ENCODE data around the gene DNAH1.
A peak's percentile ranks its signal among the peaks of the same experiment; 100 is the strongest.

DNAH1 gene

DNA sequence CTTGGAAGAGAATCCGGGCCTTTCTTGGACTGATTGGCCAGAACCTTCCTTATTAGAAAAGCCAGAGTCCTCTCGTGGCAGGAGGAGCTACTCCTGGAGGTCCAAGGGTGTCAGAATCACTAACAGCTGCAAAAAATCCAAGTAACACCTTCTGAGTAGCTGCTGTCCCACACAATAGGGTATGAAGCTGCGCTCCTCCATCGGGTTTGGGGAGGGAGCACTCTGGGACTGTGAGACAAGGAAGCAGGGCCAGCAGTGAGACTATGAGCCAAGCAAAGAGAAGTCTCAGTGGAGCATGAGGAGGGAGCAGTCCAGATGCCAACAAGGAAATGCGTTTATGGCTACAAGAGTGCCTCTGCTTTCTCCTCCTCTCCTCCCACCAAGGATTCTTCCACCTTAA, 107.1 kb downstream of the DNAH1 start:
- no peak for TF ChIP-seq EP300 (IDR thresholded peaks at IDR 0.05; ENCODE audit: borderline replicate concordance)
- TF ChIP-seq TCF12 (IDR thresholded peaks at IDR 0.05; ENCODE audit: low read depth): no peak
- TF ChIP-seq FOXM1 (IDR thresholded peaks at IDR 0.05; ENCODE audit: borderline replicate concordance, low read depth): no peak
- TF ChIP-seq ZBTB7A (IDR thresholded peaks at IDR 0.05; ENCODE audit: low read depth): no peak
- TF ChIP-seq, protein P1, sequence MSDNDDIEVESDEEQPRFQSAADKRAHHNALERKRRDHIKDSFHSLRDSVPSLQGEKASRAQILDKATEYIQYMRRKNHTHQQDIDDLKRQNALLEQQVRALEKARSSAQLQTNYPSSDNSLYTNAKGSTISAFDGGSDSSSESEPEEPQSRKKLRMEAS (IDR thresholded peaks at IDR 0.05): no peak
- TF ChIP-seq, protein P2, sequence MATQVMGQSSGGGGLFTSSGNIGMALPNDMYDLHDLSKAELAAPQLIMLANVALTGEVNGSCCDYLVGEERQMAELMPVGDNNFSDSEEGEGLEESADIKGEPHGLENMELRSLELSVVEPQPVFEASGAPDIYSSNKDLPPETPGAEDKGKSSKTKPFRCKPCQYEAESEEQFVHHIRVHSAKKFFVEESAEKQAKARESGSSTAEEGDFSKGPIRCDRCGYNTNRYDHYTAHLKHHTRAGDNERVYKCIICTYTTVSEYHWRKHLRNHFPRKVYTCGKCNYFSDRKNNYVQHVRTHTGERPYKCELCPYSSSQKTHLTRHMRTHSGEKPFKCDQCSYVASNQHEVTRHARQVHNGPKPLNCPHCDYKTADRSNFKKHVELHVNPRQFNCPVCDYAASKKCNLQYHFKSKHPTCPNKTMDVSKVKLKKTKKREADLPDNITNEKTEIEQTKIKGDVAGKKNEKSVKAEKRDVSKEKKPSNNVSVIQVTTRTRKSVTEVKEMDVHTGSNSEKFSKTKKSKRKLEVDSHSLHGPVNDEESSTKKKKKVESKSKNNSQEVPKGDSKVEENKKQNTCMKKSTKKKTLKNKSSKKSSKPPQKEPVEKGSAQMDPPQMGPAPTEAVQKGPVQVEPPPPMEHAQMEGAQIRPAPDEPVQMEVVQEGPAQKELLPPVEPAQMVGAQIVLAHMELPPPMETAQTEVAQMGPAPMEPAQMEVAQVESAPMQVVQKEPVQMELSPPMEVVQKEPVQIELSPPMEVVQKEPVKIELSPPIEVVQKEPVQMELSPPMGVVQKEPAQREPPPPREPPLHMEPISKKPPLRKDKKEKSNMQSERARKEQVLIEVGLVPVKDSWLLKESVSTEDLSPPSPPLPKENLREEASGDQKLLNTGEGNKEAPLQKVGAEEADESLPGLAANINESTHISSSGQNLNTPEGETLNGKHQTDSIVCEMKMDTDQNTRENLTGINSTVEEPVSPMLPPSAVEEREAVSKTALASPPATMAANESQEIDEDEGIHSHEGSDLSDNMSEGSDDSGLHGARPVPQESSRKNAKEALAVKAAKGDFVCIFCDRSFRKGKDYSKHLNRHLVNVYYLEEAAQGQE (IDR thresholded peaks at IDR 0.05; ENCODE audit: low read depth): no peak
- no peak for TF ChIP-seq TEAD4 (IDR thresholded peaks at IDR 0.05)
- TF ChIP-seq CEBPB (IDR thresholded peaks at IDR 0.05): no peak

DNA sequence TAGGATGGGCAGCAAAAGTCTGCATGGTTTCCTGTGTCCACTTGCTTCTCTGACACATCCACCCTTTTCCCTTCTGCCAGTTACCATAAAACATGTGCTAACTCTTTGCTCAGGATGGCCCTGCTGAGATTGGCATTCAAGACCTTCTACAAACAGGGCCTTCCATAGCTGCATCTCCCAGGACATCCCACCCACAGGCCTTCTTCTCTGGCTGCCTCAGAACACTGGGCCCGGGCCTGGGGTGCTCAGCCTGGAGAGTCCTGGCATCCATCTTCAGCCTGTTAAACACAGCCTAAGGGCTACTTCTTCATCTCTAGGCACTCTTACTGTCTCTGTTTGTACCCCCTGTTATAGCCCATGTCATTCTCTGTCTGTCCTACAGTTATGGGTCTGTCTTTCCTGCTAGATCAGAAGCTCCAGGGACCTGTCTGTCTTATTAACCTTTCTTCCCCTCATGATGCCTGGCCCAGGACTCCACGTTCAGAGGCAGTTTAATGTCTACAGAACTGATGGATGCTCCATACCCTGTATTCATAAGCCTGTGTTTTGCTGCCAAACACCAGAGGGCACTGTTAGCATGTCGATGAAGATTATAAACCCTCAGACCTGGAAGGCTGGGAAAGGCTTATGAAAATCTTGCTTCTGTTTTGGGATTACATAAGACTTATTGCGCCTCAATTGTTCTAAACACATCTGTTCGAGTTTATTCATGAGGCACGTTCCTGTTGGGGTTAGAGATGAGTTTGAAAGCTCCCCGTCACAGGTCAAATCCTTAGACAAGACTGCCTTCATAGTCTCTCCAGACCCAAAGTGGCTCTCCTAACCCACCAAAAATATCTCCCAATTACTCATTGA, 112.3 kb downstream of the DNAH1 start:
- peak; percentile 93 for TF ChIP-seq RAD21 (IDR thresholded peaks at IDR 0.05; ENCODE audit: low read depth)
- TF ChIP-seq, protein P2 (IDR thresholded peaks at IDR 0.05; ENCODE audit: low read depth): no peak

- TF ChIP-seq FOXM1 (IDR thresholded peaks at IDR 0.05; ENCODE audit: borderline replicate concordance, low read depth) (no peak), NFIC (IDR thresholded peaks at IDR 0.05) (no peak), CEBPB (IDR thresholded peaks at IDR 0.05) (no peak), TEAD4 (IDR thresholded peaks at IDR 0.05) (no peak), YY1 (IDR thresholded peaks at IDR 0.05; ENCODE audit: low read depth) (no peak), TCF12 (IDR thresholded peaks at IDR 0.05; ENCODE audit: low read depth) (no peak), RAD21 (IDR thresholded peaks at IDR 0.05; ENCODE audit: low read depth) (no peak), EGR1 (IDR thresholded peaks at IDR 0.05) (no peak)
- TF ChIP-seq, protein P3, sequence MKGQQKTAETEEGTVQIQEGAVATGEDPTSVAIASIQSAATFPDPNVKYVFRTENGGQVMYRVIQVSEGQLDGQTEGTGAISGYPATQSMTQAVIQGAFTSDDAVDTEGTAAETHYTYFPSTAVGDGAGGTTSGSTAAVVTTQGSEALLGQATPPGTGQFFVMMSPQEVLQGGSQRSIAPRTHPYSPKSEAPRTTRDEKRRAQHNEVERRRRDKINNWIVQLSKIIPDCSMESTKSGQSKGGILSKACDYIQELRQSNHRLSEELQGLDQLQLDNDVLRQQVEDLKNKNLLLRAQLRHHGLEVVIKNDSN (IDR thresholded peaks at IDR 0.05): no peak
- TF ChIP-seq, protein P2 (IDR thresholded peaks at IDR 0.05; ENCODE audit: low read depth): no peak
- TF ChIP-seq, protein P1 (IDR thresholded peaks at IDR 0.05): no peak
Measured at GRCh38 chr3:52429031-52429430, 112.9 kb downstream of the DNAH1 start.

DNA sequence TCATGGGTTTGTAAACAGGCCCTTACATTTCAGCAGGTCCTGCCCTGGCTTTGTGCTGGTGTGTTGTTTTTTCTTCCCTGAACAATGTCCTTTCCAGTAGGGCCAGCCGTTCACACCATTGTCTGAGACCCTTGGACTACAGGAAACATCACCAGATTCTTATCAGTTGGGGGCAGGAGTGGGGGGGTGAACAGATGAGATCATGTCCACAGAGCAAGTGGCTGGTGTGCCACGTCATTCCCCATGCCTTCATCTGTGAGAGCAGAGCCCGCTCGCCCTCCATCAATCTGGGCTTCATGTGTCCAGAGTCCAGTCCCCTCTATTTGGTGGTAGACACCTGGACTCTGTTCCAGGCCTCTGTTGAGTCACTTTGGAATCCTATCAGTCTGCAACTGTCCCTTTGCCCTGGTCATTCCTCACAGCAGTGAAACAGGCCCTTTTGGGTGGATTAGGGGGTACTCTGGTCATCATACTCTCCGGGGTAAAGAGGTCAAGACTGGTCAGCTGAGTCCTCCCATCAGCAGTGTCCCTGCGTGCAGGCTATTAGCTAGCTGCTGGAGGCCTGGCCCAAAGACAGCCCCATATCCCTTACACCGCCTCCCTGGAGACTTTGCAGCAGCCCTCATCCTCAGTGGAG, 113.8 kb downstream of the DNAH1 start:
- TF ChIP-seq TEAD4 (IDR thresholded peaks at IDR 0.05): no peak
- TF ChIP-seq, protein P1 (IDR thresholded peaks at IDR 0.05): no peak
- no peak for TF ChIP-seq FOXM1 (IDR thresholded peaks at IDR 0.05; ENCODE audit: borderline replicate concordance, low read depth)
- TF ChIP-seq TAF1 (IDR thresholded peaks at IDR 0.05; ENCODE audit: low read depth): no peak
- no peak for TF ChIP-seq CEBPB (IDR thresholded peaks at IDR 0.05)
- TF ChIP-seq NFIC (IDR thresholded peaks at IDR 0.05): no peak
- no peak for TF ChIP-seq ZBTB7A (IDR thresholded peaks at IDR 0.05; ENCODE audit: low read depth)
- TF ChIP-seq CREB1 (IDR thresholded peaks at IDR 0.05; ENCODE audit: low read depth): no peak
- TF ChIP-seq, protein P3 (IDR thresholded peaks at IDR 0.05): no peak
- TF ChIP-seq, protein P2 (IDR thresholded peaks at IDR 0.05; ENCODE audit: low read depth): no peak
- no peak for TF ChIP-seq TCF12 (IDR thresholded peaks at IDR 0.05; ENCODE audit: low read depth)
- no peak for TF ChIP-seq EP300 (IDR thresholded peaks at IDR 0.05; ENCODE audit: borderline replicate concordance)
- TF ChIP-seq RAD21 (IDR thresholded peaks at IDR 0.05; ENCODE audit: low read depth): no peak
- TF ChIP-seq EGR1 (IDR thresholded peaks at IDR 0.05): no peak

All from Ishikawa (cell line).